GM03348 (cell line): ENCODE data around the gene CDK10.
"Not testable (repeated sequence)": the region's sequence is repeated elsewhere in the genome, so short reads cannot be mapped to it uniquely, and the experiment has no call there.

Source experiments
- DNase-seq: peaks from one replicate; pipeline ENCODE4 v3.0.0; 2012; ENCODE audit warnings: low spot score

Gene CDK10

GRCh38 chr16:89686520-89687091, at the start of gene CDK10:
Gene CDK10 (plus strand): TSS chr16:89686689. CDS start chr16:89686711, 22 bp downstream.
- peak; percentile 100 for DNase-seq

- DNase-seq = no peak
These were observed 49.1 kb upstream of the CDK10 start for GRCh38 chr16:89637379-89637778.

GRCh38 chr16:89638455-89638854, 48.0 kb upstream of the CDK10 start:
- no peak for DNase-seq

GRCh38 chr16:89639385-89639784, 47.1 kb upstream of the CDK10 start:
- no peak for DNase-seq

- no peak for DNase-seq
These were observed 44.9 kb upstream of the CDK10 start for GRCh38 chr16:89641458-89642119.

GRCh38 chr16:89642574-89642973, 43.9 kb upstream of the CDK10 start:
- no peak for DNase-seq

GRCh38 chr16:89643769-89644300, 42.7 kb upstream of the CDK10 start:
- DNase-seq = no peak

- DNase-seq = no peak
These were observed 41.4 kb upstream of the CDK10 start for GRCh38 chr16:89645122-89645521.

GRCh38 chr16:89646270-89646669, 40.2 kb upstream of the CDK10 start:
- DNase-seq = no peak

GRCh38 chr16:89646906-89647305, 39.6 kb upstream of the CDK10 start:
- DNase-seq = no peak

- DNase-seq = no peak
These were observed 34.9 kb upstream of the CDK10 start for GRCh38 chr16:89651584-89651983.

- no peak for DNase-seq
These were observed 32.7 kb upstream of the CDK10 start for GRCh38 chr16:89653656-89654295.

- DNase-seq = no peak
These were observed 31.3 kb upstream of the CDK10 start for GRCh38 chr16:89655062-89655643.

- DNase-seq = no peak
These were observed 29.9 kb upstream of the CDK10 start for GRCh38 chr16:89656435-89657121.

- DNase-seq = peak; percentile 99
These were observed 28.9 kb upstream of the CDK10 start, which contains the start of the genes CHMP1A and SPATA33 for GRCh38 chr16:89657442-89658220. Gene CHMP1A (minus strand): TSS chr16:89657708. CDS start chr16:89657588, 120 bp downstream. Gene SPATA33 (plus strand): TSS chr16:89657836. CDS start chr16:89657912, 76 bp downstream.

- peak; percentile 43 for DNase-seq
These were observed 28.1 kb upstream of the CDK10 start for GRCh38 chr16:89658221-89658879.

- DNase-seq = no peak
These were observed 26.3 kb upstream of the CDK10 start for GRCh38 chr16:89660146-89660545.

- DNase-seq = no peak
These were observed 25.3 kb upstream of the CDK10 start for GRCh38 chr16:89661215-89661614.

- DNase-seq = not testable (repeated sequence)
These were observed 22.3 kb upstream of the CDK10 start for GRCh38 chr16:89664238-89664637.

GRCh38 chr16:89667000-89667399, 19.5 kb upstream of the CDK10 start:
- DNase-seq = not testable (repeated sequence)

GRCh38 chr16:89667633-89668032, 18.9 kb upstream of the CDK10 start:
- DNase-seq = no peak
